HepG2 (cell line): ENCODE data around the gene SYP. TPM values are rescaled to one million over a fixed set of nuclear protein-coding genes. Genes with fewer than 3 reads are reported as not detected.

Experiments used
- ATAC-seq: fragments of 200-7000 bp; cut with Tn5 transposase; 3 replicates; pipeline ENCODE4 v1.9.1; 2020; ENCODE audit warnings: mild to moderate bottlenecking, moderate library complexity
- BruUV-seq: library from RNA; stranded (reverse); fragments of 400-500 nt; replicated peaks from 2 replicates; lab custom pipeline; 2021; lab: Mats Ljungman, UMichigan
- CTCF ChIA-PET: fragments of 300-600 bp; formaldehyde crosslinking; extraction: SDS; loops from one replicate; lab custom pipeline; 2021; ENCODE audit warnings: low total read pairs, inconsistent platforms, low intra/inter-chr PET ratio; lab: Yijun Ruan, JAX
- POLR2A ChIA-PET: fragments of 350-600 bp; sonication (Branson Sonifier 250); formaldehyde crosslinking; loops from one replicate; lab custom pipeline; 2020; ENCODE audit warnings: antibody characterized with exemption, inconsistent platforms; lab: Yijun Ruan, JAX
- DNase-seq: peaks from one replicate; pipeline ENCODE4 v3.0.0-alpha.2; 2015; ENCODE audit warnings: low spot score
- FAIRE-seq: peaks from 3 replicates; lab custom pipeline; 2011; peaks lifted over from hg19 to GRCh38; lab: Jason Lieb, UNC
- H2AFZ ChIP-seq: one replicate; pipeline ENCODE4 v1.6.1; 2011; ENCODE audit warnings: low read length, inconsistent platforms
- H3K27ac ChIP-seq: fragments of 300-600 bp; 3 replicates; pipeline ENCODE4 v1.8.0; 2011; ENCODE audit warnings: mixed run types, mild to moderate bottlenecking, mixed read lengths, low read length, inconsistent platforms; ENCODE audit not compliant: insufficient read depth; ENCODE audit errors: extremely low read length
- H3K27me3 ChIP-seq, 2 experiments: fragments of 200-600 bp in 1 of 2; 2 replicates in 1 of 2; 3 replicates in 1 of 2; pipeline versions ENCODE4 v1.6.0 to v1.8.0; 2011; ENCODE audit warnings: low read length in 2 of 2, mild to moderate bottlenecking in 2 of 2, moderate library complexity in 2 of 2, inconsistent platforms in 1 of 2; ENCODE audit not compliant: insufficient read depth in 2 of 2, control insufficient read depth in 1 of 2
- H3K36me3 ChIP-seq, 2 experiments: fragments of 200-600 bp in 1 of 2; replicated peaks in 1 of 2; 2 replicates in 1 of 2; 3 replicates in 1 of 2; pipeline versions ENCODE4 v1.5.1 to v1.8.0; 2011; ENCODE audit warnings: low read length in 2 of 2, inconsistent platforms in 1 of 2; ENCODE audit not compliant: insufficient read depth in 2 of 2, control insufficient read depth in 1 of 2
- H3K4me1 ChIP-seq: 2 replicates; pipeline ENCODE4 v1.5.1; 2012; ENCODE audit warnings: low read length, inconsistent platforms; ENCODE audit not compliant: insufficient read depth
- H3K4me2 ChIP-seq: 2 replicates; pipeline ENCODE4 v1.6.0; 2011; ENCODE audit warnings: low read depth, low read length, inconsistent platforms
- H3K4me3 ChIP-seq, 3 experiments: fragments of 200-600 bp in 1 of 3; sonication (generic), shearing (Covaris generic) in 1 of 3; replicated peaks in 1 of 3; 2 replicates each; pipeline ENCODE4 v1.5.1; 2011 to 2016; ENCODE audit warnings: low read length in 3 of 3, inconsistent platforms in 2 of 3, low read depth in 2 of 3, mild to moderate bottlenecking in 2 of 3, control low read depth in 1 of 3, mixed read lengths in 1 of 3; ENCODE audit not compliant: insufficient read depth in 1 of 3
- H3K79me2 ChIP-seq: one replicate; pipeline ENCODE4 v1.6.1; 2011; ENCODE audit warnings: low read length, inconsistent platforms; ENCODE audit not compliant: insufficient read depth
- H3K9ac ChIP-seq: 2 replicates; pipeline ENCODE4 v1.6.0; 2011; ENCODE audit warnings: mild to moderate bottlenecking, low read depth, low read length, inconsistent platforms; ENCODE audit not compliant: insufficient read depth
- H3K9me3 ChIP-seq: 2 replicates; pipeline ENCODE4 v1.5.1; 2012; ENCODE audit warnings: mild to moderate bottlenecking, low read length
- H4K20me1 ChIP-seq: 2 replicates; pipeline ENCODE4 v1.6.0; 2011; ENCODE audit warnings: inconsistent platforms, mild to moderate bottlenecking, low read length, moderate library complexity; ENCODE audit not compliant: insufficient read depth
- FOXC1 ChIP-seq: sonication (generic); formaldehyde crosslinking; IDR thresholded peaks from 2 replicates; pipeline ENCODE4 v1.8.0; 2022; ENCODE audit warnings: mild to moderate bottlenecking, missing genetic modification reagents, borderline replicate concordance
- HOXA9 ChIP-seq: sonication (generic); formaldehyde crosslinking; IDR thresholded peaks from 2 replicates; pipeline ENCODE4 v1.8.1; 2022; ENCODE audit warnings: missing genetic modification reagents, mild to moderate bottlenecking, moderate library complexity, borderline replicate concordance
- KDM5A ChIP-seq: fragments of 200-600 bp; sonication (generic); IDR thresholded peaks from 2 replicates; pipeline ENCODE4 v1.7.0; 2018; ENCODE audit warnings: antibody characterized with exemption, mild to moderate bottlenecking, low read length, borderline replicate concordance
- REXO4 ChIP-seq: sonication (generic); formaldehyde crosslinking; IDR thresholded peaks from 2 replicates; pipeline ENCODE4 v1.8.0; 2022; ENCODE audit warnings: missing genetic modification reagents, mild to moderate bottlenecking, borderline replicate concordance
- SMAD1 ChIP-seq: sonication (generic); formaldehyde crosslinking; IDR thresholded peaks from 2 replicates; pipeline ENCODE4 v1.4.0; 2020; ENCODE audit warnings: missing genetic modification reagents, low read depth, mild to moderate bottlenecking, borderline replicate concordance
- TMF1 ChIP-seq: sonication (generic); formaldehyde crosslinking; IDR thresholded peaks from 2 replicates; pipeline ENCODE4 v1.8.1; 2022; ENCODE audit warnings: low read depth, missing genetic modification reagents
- ZNF513 ChIP-seq: sonication (generic); formaldehyde crosslinking; conservative IDR thresholded peaks from 2 replicates; pipeline ENCODE4 v1.5.0; 2020; ENCODE audit warnings: missing genetic modification reagents
- ZNF530 ChIP-seq: sonication (generic); formaldehyde crosslinking; IDR thresholded peaks from 2 replicates; pipeline ENCODE4 v1.5.0; 2020; ENCODE audit warnings: low read depth, mild to moderate bottlenecking, missing genetic modification reagents
- ZNF614 ChIP-seq: IDR thresholded peaks from 2 replicates; pipeline ENCODE4 v1.6.1; 2018; ENCODE audit warnings: missing biosample characterization, missing genetic modification reagents, inconsistent platforms, borderline replicate concordance
- ZNF646 ChIP-seq: sonication (generic); formaldehyde crosslinking; IDR thresholded peaks from 2 replicates; pipeline ENCODE4 v1.9.0; 2021; ENCODE audit warnings: mild to moderate bottlenecking, missing genetic modification reagents
- WGBS: methylation state at CpG from one replicate; pipeline ENCODE4 v1.1.6; 2017; ENCODE audit warnings: low lambda C conversion rate; 5-methylcytosine and 5-hydroxymethylcytosine counted together
- in situ Hi-C: cut with HindIII; loops from 2 replicates; pipeline ENCODE4 v1.10.0; 2017; ENCODE audit warnings: low pct_unique_long_range_greater_than_20kb; ENCODE audit not compliant: extremely low pct_ligation_motif_present
- intact Hi-C: fragments of 100-400 bp; cut with micrococcal nuclease; formaldehyde crosslinking; loops from one replicate; pipeline ENCODE4 v1.10.0; 2022; ENCODE audit not compliant: unreplicated experiment
- polyA plus RNA-seq, 8 experiments: library from polyadenylated mRNA; depleted of rRNA in 3 of 8; stranded (reverse) in 7 of 8; unstranded in 1 of 8; fragments of >200 nt; fragmentation: Illumina TruSeq in 4 of 8; extraction: Trizol in 4 of 8; gene quantifications; 2 replicates each; pipeline versions ENCODE4 v1.2.1 to v1.2.3, GENCODE V29; 2011 to 2016; ENCODE audit warnings: low read depth in 4 of 8, missing spikeins in 1 of 8, mixed read lengths in 1 of 8; ENCODE audit not compliant: insufficient read depth in 1 of 8
- total RNA-seq, 5 experiments: library from RNA; depleted of rRNA; stranded (reverse); fragments of >200 nt; fragmentation: Illumina TruSeq; extraction: Trizol; gene quantifications; 2 replicates each; pipeline ENCODE4 v1.2.3, GENCODE V29; 2016; ENCODE audit warnings: low read depth in 1 of 5

Gene SYP
- total and polyA plus RNA-seq, 2 of the 13 experiments (the other 11 are each of a cell fraction or from before 2014, with no cell fraction given): 2.0 to 2.5 TPM

- Histone ChIP-seq H3K27ac (no peak overlapping the region), H3K27me3 (no peaks in the 10 kb centered on the region), H3K79me2 (no peaks in the 10 kb centered on the region), H3K36me3 (no peaks in the 10 kb centered on the region; a peak in 1 of 5 replicates), H3K4me3 (no peak overlapping the region), H3K9me3 (no peaks in the 10 kb centered on the region), H3K4me1 (0 out of 2 replicates have a peak, but pooled peaks cover 12% of the 10 kb centered on the region), H2AFZ (no peak overlapping the region), H3K4me2 (no peak overlapping the region), H3K9ac (no peak overlapping the region), H4K20me1 (no peaks in the 10 kb centered on the region)
- ChIA-PET CTCF (no interaction called here), POLR2A (no interaction called here)
- ATAC-seq (no peak), DNase-seq (no peak), FAIRE-seq (no peak)
- TF ChIP-seq SMAD1 (CRISPR knock-in tag) (no peak), ZNF646 (CRISPR knock-in tag) (no peak), ZNF513 (CRISPR knock-in tag) (no peak), FOXC1 (CRISPR knock-in tag) (no peak), ZNF530 (CRISPR knock-in tag) (no peak), KDM5A (no peak), HOXA9 (CRISPR knock-in tag) (no peak), REXO4 (CRISPR knock-in tag) (no peak), TMF1 (CRISPR knock-in tag) (no peak), ZNF614 (CRISPR knock-in tag) (no peak)
- intact Hi-C loops: no loop called here
- in situ Hi-C loops: no loop called here
- BruUV-seq: no TSS peak
- WGBS: 97% methylated on average over 11 of the region's 12 CpGs
Observed at GRCh38 chrX:49242545-49243066, 42.6 kb upstream of the SYP start.
